Prostate gland (tissue), 2 donors: ENCODE data around the gene ASXL1.

Source experiments
- CTCF ChIP-seq, 4 experiments: fragments of 200-600 bp in 2 of 4; fragments of 450-650 bp in 2 of 4; sonication (generic) in 2 of 4; IDR thresholded peaks; 1 replicate in 3 of 4; 2 replicates in 1 of 4; pipeline ENCODE4 v1.5.1; 2016 to 2019; ENCODE audit warnings: antibody characterized with exemption in 4 of 4, mild to moderate bottlenecking in 2 of 4, moderate library complexity in 2 of 4
- POLR2A ChIP-seq: fragments of 450-650 bp; IDR thresholded peaks from one replicate; pipeline ENCODE4 v1.6.1; 2016; ENCODE audit warnings: antibody characterized with exemption, mild to moderate bottlenecking
- POLR2AphosphoS5 ChIP-seq: sonication (generic); formaldehyde crosslinking; IDR thresholded peaks from one replicate; pipeline ENCODE4 v1.6.1; 2017; ENCODE audit warnings: antibody characterized with exemption

- TF ChIP-seq POLR2A (no peak), CTCF (IDR thresholded peaks at IDR 0.05) (no peak), POLR2AphosphoS5 (peak; percentile 7)
Measured at GRCh38 chr20:32465092-32465900, 107.2 kb downstream of the ASXL1 start.
